ENCODE measurements around the gene GRK3.
A peak's percentile ranks its signal among the peaks of the same experiment; 100 is the strongest.

Gene GRK3

GRCh38 chr22:25742918-25743708 lies 178.6 kb downstream of the GRK3 start:
- Histone ChIP-seq H3K27ac (peak overlapping the region; percentile 62 to 82), H3K4me3 (peak overlapping the region; percentile 68)
- no peak for TF ChIP-seq CTCF (IDR thresholded peaks at IDR 0.05)
- no peak for DNase-seq (ENCODE audit: low spot score)

DNA sequence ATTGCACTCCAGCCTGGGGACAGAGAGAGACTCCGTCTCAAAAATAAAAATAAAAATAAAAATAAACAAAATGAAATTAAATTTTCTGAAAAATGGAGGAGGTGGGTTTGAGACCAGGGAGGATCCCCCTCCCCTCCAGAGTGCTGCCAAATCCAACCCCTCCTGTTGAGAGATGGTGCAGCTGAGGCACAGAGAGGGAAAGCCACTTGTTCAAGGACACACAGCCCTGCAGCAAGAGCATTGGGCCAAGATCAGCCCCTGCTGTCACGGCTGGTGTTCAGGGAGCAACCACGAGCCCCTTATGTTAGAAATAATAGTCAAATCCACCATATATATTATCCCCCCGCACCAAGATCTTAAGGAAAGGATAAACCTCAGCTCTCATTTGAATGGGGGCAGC lies 180.2 kb downstream of the GRK3 start:
- TF ChIP-seq CTCF (IDR thresholded peaks at IDR 0.05) = no peak

GRCh38 chr22:25745341-25746011 lies 181.0 kb downstream of the GRK3 start:
- Histone ChIP-seq H3K27ac (peak overlapping the region; percentile 85 to 92), H3K4me3 (no peak overlapping the region)
- DNase-seq (ENCODE audit: low spot score) = no peak
- TF ChIP-seq CTCF (IDR thresholded peaks at IDR 0.05) = no peak

More for the DNA sequence above, 180.2 kb downstream of the GRK3 start:
- H3K27ac ChIP-seq = no peak overlapping the region
- DNase-seq (ENCODE audit: low spot score) = no peak
- no peak overlapping the region for H3K4me3 ChIP-seq

- TF ChIP-seq CTCF (IDR thresholded peaks at IDR 0.05) = no peak
- DNase-seq (ENCODE audit: low spot score) = no peak
- no peak overlapping the region for H3K4me3 ChIP-seq
- peak overlapping the region; percentile 85 to 92 for H3K27ac ChIP-seq
Observed at GRCh38 chr22:25746012-25746373, 181.5 kb downstream of the GRK3 start.

GRCh38 chr22:25747245-25747944 lies 182.9 kb downstream of the GRK3 start:
- peak; percentile 94 for DNase-seq (ENCODE audit: low spot score)
- peak overlapping the region; percentile 86 to 92 for H3K27ac ChIP-seq
- TF ChIP-seq CTCF (IDR thresholded peaks at IDR 0.05) = no peak
- no peak overlapping the region for H3K4me3 ChIP-seq

DNA sequence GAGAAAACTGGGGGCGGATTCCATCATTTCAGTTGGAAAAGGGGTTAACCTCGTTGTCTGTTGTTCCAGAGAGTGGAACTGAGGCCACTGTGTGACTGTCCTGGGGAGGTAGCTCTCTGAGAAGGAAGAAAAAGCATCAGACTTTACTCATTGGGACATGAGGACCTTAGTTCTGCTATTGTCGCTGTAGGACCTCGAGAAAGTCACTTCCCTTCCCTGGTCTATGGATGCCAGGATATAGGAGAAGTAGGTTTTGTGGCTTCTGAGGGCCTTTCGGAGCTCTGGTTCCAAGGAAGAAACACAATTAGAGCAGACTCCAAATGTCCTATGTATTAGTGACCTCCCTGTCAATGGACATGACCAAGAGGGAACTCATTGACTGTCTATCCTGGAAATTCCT lies 183.7 kb downstream of the GRK3 start:
- TF ChIP-seq CTCF (IDR thresholded peaks at IDR 0.05) = no peak
- Histone ChIP-seq H3K27ac (peak overlapping the region; percentile 86 to 92), H3K4me3 (no peak overlapping the region)
- DNase-seq (ENCODE audit: low spot score) = no peak

Measured in coronary artery (tissue), 2 donors.